KMS-11 (cell line): ENCODE data around the gene THOC1.

Experiments
- H2AFZ ChIP-seq: fragments of 200-600 bp; sonication (generic); 2 replicates; pipeline ENCODE4 v1.6.1; 2016; ENCODE audit warnings: antibody characterized with exemption, mixed run types, low read depth
- H3K27ac ChIP-seq: fragments of 200-600 bp; sonication (generic); 2 replicates; pipeline ENCODE4 v1.6.1; 2016; ENCODE audit warnings: mild to moderate bottlenecking, mixed run types
- H3K27me3 ChIP-seq: fragments of 200-600 bp; sonication (generic); 2 replicates; pipeline ENCODE4 v1.6.1; 2017; ENCODE audit warnings: mild to moderate bottlenecking, low read depth, mixed run types, moderate library complexity; ENCODE audit not compliant: insufficient read depth
- H3K36me3 ChIP-seq: fragments of 200-600 bp; sonication (generic); 2 replicates; pipeline ENCODE4 v1.6.1; 2017; ENCODE audit warnings: mild to moderate bottlenecking, mixed run types; ENCODE audit not compliant: insufficient read depth
- H3K4me1 ChIP-seq: fragments of 200-600 bp; sonication (generic); 2 replicates; pipeline ENCODE4 v1.6.1; 2016; ENCODE audit warnings: mild to moderate bottlenecking, low read depth, mixed run types; ENCODE audit not compliant: poor library complexity, severe bottlenecking
- H3K4me2 ChIP-seq: fragments of 200-600 bp; sonication (generic); 2 replicates; pipeline ENCODE4 v1.7.0; 2016; ENCODE audit warnings: mild to moderate bottlenecking, mixed run types
- H3K4me3 ChIP-seq: fragments of 200-600 bp; sonication (generic); IDR thresholded peaks from 2 replicates; pipeline ENCODE4 v1.6.1; 2017; ENCODE audit warnings: low read depth, low read length, mixed read lengths; ENCODE audit not compliant: insufficient read depth
- H3K79me2 ChIP-seq: fragments of 200-600 bp; sonication (generic); 2 replicates; pipeline ENCODE4 v1.6.1; 2016; ENCODE audit warnings: low read depth, mixed run types; ENCODE audit not compliant: insufficient read depth
- H3K9ac ChIP-seq: fragments of 200-600 bp; sonication (generic); 2 replicates; pipeline ENCODE4 v1.6.1; 2016; ENCODE audit warnings: mild to moderate bottlenecking, mixed run types
- H4K20me1 ChIP-seq: fragments of 200-600 bp; sonication (generic); 2 replicates; pipeline ENCODE4 v1.6.1; 2016; ENCODE audit warnings: mild to moderate bottlenecking, mixed run types; ENCODE audit not compliant: insufficient read depth
- TF ChIP-seq, protein P1 (sequence below): fragments of 200-600 bp; sonication (generic); conservative IDR thresholded peaks from 2 replicates; pipeline ENCODE4 v1.6.1; 2017; ENCODE audit warnings: low read depth, mild to moderate bottlenecking, antibody characterized with exemption, low read length, moderate library complexity, mixed read lengths

The THOC1 gene

DNA sequence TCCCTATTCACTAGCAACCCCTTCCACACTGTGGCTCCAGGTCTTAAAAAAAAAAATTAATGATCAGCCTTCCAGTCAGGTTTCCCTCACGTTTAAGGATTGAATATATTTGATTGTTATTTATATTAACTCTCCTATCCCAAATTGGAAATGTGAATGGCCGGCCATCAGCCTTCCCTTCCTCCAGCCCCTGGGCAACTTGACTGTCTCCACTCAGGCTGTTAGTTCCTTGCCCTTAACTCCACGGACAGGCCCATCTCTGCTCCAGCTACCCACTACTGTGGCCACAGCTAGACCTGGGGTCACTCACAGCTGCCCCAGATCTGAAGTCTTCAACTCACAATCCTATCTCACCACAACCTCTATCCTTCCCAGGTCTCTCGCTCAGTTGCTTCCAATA, 39.9 kb downstream of the THOC1 start:
- H3K79me2 ChIP-seq, result no peaks in the 10 kb centered on the region
- no peak overlapping the region for H3K27ac ChIP-seq
- no peak overlapping the region for H3K9ac ChIP-seq
- no peak overlapping the region for H3K4me2 ChIP-seq
- no peaks in the 10 kb centered on the region for H4K20me1 ChIP-seq
- no peak overlapping the region for H2AFZ ChIP-seq
- H3K27me3 ChIP-seq, result no peaks in the 10 kb centered on the region
- TF ChIP-seq, protein P1, sequence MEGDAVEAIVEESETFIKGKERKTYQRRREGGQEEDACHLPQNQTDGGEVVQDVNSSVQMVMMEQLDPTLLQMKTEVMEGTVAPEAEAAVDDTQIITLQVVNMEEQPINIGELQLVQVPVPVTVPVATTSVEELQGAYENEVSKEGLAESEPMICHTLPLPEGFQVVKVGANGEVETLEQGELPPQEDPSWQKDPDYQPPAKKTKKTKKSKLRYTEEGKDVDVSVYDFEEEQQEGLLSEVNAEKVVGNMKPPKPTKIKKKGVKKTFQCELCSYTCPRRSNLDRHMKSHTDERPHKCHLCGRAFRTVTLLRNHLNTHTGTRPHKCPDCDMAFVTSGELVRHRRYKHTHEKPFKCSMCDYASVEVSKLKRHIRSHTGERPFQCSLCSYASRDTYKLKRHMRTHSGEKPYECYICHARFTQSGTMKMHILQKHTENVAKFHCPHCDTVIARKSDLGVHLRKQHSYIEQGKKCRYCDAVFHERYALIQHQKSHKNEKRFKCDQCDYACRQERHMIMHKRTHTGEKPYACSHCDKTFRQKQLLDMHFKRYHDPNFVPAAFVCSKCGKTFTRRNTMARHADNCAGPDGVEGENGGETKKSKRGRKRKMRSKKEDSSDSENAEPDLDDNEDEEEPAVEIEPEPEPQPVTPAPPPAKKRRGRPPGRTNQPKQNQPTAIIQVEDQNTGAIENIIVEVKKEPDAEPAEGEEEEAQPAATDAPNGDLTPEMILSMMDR, result no peak
- H3K4me1 ChIP-seq, result no peaks in the 10 kb centered on the region
- H3K4me3 ChIP-seq, result no peak overlapping the region
- no peaks in the 10 kb centered on the region for H3K36me3 ChIP-seq

DNA sequence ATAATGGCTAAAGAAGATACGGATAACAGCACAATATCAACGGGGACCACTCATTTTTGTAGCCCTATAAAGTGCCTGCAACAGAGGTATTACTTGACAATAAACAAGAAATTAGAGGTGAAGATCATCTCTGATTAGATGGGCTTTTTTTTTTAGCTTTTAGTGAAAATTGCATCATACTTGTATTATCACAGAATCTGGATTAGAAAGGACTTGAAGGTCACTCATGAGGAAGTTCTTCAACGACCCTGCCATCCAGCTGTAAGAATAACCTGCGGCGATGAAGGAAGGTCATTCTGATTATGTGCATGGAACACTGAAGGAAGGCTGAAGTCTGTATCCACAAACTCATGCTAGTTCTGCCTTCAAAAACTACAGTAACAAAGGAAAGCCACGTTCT, 40.5 kb downstream of the THOC1 start:
- no peaks in the 10 kb centered on the region for H3K79me2 ChIP-seq
- H3K4me3 ChIP-seq, result no peak overlapping the region
- TF ChIP-seq, protein P1, result no peak
- no peaks in the 10 kb centered on the region for H3K27me3 ChIP-seq
- no peak overlapping the region for H3K9ac ChIP-seq
- no peak overlapping the region for H3K27ac ChIP-seq
- H2AFZ ChIP-seq, result no peak overlapping the region
- no peaks in the 10 kb centered on the region for H4K20me1 ChIP-seq
- H3K4me1 ChIP-seq, result no peaks in the 10 kb centered on the region
- H3K36me3 ChIP-seq, result no peaks in the 10 kb centered on the region
- H3K4me2 ChIP-seq, result no peak overlapping the region

DNA sequence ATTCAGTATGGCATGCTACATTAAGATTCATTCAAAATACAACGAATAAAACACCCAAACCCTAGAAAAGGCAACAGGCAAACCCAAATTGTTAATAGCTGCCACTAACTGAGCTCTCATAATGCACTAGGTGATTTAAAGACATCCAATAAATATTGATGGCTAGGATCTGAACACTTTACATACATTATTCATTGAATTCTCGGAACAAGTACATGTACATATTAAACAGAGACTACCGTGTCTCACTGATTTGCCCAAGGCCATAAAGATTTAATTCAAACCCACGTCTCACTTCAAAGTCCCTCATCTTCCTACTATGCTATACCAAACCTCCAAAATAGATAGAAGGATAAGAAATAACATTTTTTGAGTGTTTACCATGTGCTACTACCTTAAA, 42.1 kb downstream of the THOC1 start:
- no peak overlapping the region for H2AFZ ChIP-seq
- no peak overlapping the region for H3K4me2 ChIP-seq
- H3K27ac ChIP-seq, result no peak overlapping the region
- H3K4me1 ChIP-seq, result no peaks in the 10 kb centered on the region
- H3K4me3 ChIP-seq, result no peak overlapping the region
- H3K27me3 ChIP-seq, result no peaks in the 10 kb centered on the region
- H3K9ac ChIP-seq, result no peak overlapping the region
- TF ChIP-seq, protein P1, result no peak
- no peaks in the 10 kb centered on the region for H3K36me3 ChIP-seq
- no peaks in the 10 kb centered on the region for H4K20me1 ChIP-seq
- no peaks in the 10 kb centered on the region for H3K79me2 ChIP-seq

DNA sequence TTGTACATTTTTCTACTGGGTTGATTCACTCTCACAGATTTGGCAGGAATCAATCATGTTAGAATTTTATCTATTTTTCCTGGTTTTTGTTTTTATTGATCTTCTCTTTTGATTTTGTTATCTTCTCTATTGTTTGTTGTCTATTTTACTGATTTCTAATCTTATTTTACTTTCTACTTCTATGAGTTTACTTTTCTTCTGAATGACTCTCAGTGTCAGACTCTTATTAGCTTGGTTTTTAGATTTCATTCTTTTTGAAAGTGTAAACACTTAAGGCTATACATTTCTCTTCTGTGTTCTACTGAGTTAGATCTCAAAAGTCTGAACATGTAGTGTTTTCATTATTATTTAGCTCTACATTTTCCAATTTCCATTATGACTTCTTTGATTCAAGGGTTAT, 47.1 kb downstream of the THOC1 start:
- no peaks in the 10 kb centered on the region for H3K27me3 ChIP-seq
- 0 out of 2 replicates have a peak, but pooled peaks cover under 1% of the 10 kb centered on the region for H3K36me3 ChIP-seq
- no peak overlapping the region for H3K27ac ChIP-seq
- H3K4me3 ChIP-seq, result no peak overlapping the region
- no peak overlapping the region for H3K4me2 ChIP-seq
- H2AFZ ChIP-seq, result no peak overlapping the region
- TF ChIP-seq, protein P1, result no peak
- no peaks in the 10 kb centered on the region for H4K20me1 ChIP-seq
- no peaks in the 10 kb centered on the region for H3K79me2 ChIP-seq
- H3K9ac ChIP-seq, result no peak overlapping the region
- H3K4me1 ChIP-seq, result no peaks in the 10 kb centered on the region
